Upper lobe of left lung (tissue), 4 donors: ENCODE results near the gene PTPRD.

Experiments used
- EP300 ChIP-seq, 4 donors: sonication (generic); formaldehyde crosslinking; IDR thresholded peaks; one replicate each; pipeline ENCODE4 v1.5.1; 2017; ENCODE audit warnings: antibody characterized with exemption in 4 of 4, control low read depth in 2 of 4
- TF ChIP-seq, protein P1 (sequence below), 6 experiments: fragments of 450-650 bp in 4 of 6; fragments of 200-600 bp in 2 of 6; sonication (generic) in 2 of 6; IDR thresholded peaks; one replicate each; pipeline ENCODE4 v1.5.1; 2016 to 2019; ENCODE audit warnings: antibody characterized with exemption in 6 of 6

DNA sequence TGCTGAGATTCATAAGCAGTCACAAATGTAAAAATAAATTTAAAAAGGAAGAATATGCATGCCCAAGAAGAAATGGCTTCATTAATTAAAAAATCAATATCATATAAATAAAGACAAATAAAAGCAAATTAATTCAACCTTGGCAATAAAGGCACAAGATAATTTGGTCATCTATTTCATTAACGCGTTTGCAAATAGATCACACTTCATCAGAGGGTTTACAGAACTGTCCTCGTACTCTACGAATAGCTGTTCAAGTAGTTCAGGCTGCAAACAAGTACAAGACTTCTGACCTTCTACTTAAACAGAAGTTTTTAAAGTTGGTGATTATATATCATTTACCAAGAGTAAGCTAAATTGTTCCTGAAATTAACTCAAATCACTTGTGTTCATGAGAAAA lies 2038.0 kb downstream of the PTPRD start:
- TF ChIP-seq EP300 (IDR thresholded peaks at IDR 0.05): no peak
- TF ChIP-seq, protein P1, sequence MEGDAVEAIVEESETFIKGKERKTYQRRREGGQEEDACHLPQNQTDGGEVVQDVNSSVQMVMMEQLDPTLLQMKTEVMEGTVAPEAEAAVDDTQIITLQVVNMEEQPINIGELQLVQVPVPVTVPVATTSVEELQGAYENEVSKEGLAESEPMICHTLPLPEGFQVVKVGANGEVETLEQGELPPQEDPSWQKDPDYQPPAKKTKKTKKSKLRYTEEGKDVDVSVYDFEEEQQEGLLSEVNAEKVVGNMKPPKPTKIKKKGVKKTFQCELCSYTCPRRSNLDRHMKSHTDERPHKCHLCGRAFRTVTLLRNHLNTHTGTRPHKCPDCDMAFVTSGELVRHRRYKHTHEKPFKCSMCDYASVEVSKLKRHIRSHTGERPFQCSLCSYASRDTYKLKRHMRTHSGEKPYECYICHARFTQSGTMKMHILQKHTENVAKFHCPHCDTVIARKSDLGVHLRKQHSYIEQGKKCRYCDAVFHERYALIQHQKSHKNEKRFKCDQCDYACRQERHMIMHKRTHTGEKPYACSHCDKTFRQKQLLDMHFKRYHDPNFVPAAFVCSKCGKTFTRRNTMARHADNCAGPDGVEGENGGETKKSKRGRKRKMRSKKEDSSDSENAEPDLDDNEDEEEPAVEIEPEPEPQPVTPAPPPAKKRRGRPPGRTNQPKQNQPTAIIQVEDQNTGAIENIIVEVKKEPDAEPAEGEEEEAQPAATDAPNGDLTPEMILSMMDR (IDR thresholded peaks at IDR 0.05): no peak
